H1 (cell line): ENCODE results near the gene SNX24. TPM values are rescaled to one million over a fixed set of nuclear protein-coding genes. Genes with fewer than 3 reads are reported as not detected.

Experiments used
- CTCF ChIA-PET: fragments of 300-600 bp; sonication (Branson Sonifier 250); formaldehyde crosslinking; loops from one replicate; lab custom pipeline; 2021; ENCODE audit not compliant: partially characterized antibody; lab: Charles Lee
- POLR2A ChIA-PET: fragments of 300-600 bp; sonication (Branson Sonifier 250); formaldehyde crosslinking; loops from one replicate; lab custom pipeline; 2021; ENCODE audit warnings: inconsistent platforms; ENCODE audit not compliant: partially characterized antibody; lab: Charles Lee
- DNase-seq, 2 experiments: peaks; one replicate each; pipeline versions ENCODE4 v3.0.0 to v3.0.0-alpha.2; 2010 to 2022; ENCODE audit warnings: low spot score in 2 of 2, low read depth in 1 of 2, mixed read lengths in 1 of 2
- FAIRE-seq: peaks from 2 replicates; lab custom pipeline; 2011; peaks lifted over from hg19 to GRCh38; lab: Jason Lieb, UNC
- H2AFZ ChIP-seq: 2 replicates; pipeline ENCODE4 v1.8.1; 2012; ENCODE audit warnings: low read length, inconsistent platforms
- H2AK5ac ChIP-seq: 2 replicates; pipeline ENCODE4 v1.6.1; 2013; ENCODE audit warnings: low read depth, low read length
- H2BK120ac ChIP-seq: replicated peaks from 2 replicates; pipeline ENCODE3; 2013; ENCODE audit warnings: low read depth, low read length, inconsistent platforms
- H2BK12ac ChIP-seq: 2 replicates; pipeline ENCODE4 v1.6.1; 2013; ENCODE audit warnings: low read depth, low read length
- H2BK15ac ChIP-seq: 2 replicates; pipeline ENCODE4 v1.6.1; 2013; ENCODE audit warnings: low read length
- H2BK20ac ChIP-seq: 2 replicates; pipeline ENCODE4 v1.6.1; 2013; ENCODE audit warnings: low read length
- H2BK5ac ChIP-seq: 2 replicates; pipeline ENCODE4 v1.6.1; 2013; ENCODE audit warnings: low read depth, low read length
- H3K14ac ChIP-seq: 2 replicates; pipeline ENCODE4 v1.6.1; 2013; ENCODE audit warnings: inconsistent platforms; ENCODE audit not compliant: insufficient read length
- H3K18ac ChIP-seq: 2 replicates; pipeline ENCODE4 v1.6.1; 2013; ENCODE audit warnings: low read length; ENCODE audit errors: extremely low read depth
- H3K23ac ChIP-seq: 2 replicates; pipeline ENCODE4 v1.6.1; 2013; ENCODE audit warnings: inconsistent platforms; ENCODE audit not compliant: insufficient read length
- H3K23me2 ChIP-seq: 2 replicates; pipeline ENCODE4 v1.6.1; 2013; ENCODE audit warnings: low read depth, low read length
- H3K27ac ChIP-seq: 2 replicates; pipeline ENCODE4 v1.6.1; 2011; ENCODE audit warnings: low read depth, low read length, inconsistent platforms
- H3K27me3 ChIP-seq, 4 experiments: replicated peaks in 1 of 4; 1 replicate in 1 of 4; 2 replicates in 3 of 4; pipeline versions ENCODE4 v1.6.1 to v1.8.1; 2011 to 2013; ENCODE audit warnings: low read length in 3 of 4, mild to moderate bottlenecking in 3 of 4, inconsistent platforms in 2 of 4, mixed read lengths in 2 of 4, moderate library complexity in 1 of 4; ENCODE audit not compliant: control insufficient read depth in 3 of 4, insufficient read depth in 3 of 4; ENCODE audit errors: extremely low read depth in 1 of 4
- H3K36me3 ChIP-seq, 4 experiments: 2 replicates each; pipeline versions ENCODE4 v1.6.1 to v1.8.1; 2011 to 2013; ENCODE audit warnings: mild to moderate bottlenecking in 4 of 4, low read length in 3 of 4, moderate library complexity in 2 of 4, control low read depth in 1 of 4, inconsistent platforms in 1 of 4; ENCODE audit not compliant: insufficient read depth in 4 of 4, control insufficient read depth in 2 of 4
- H3K4ac ChIP-seq: replicated peaks from 2 replicates; pipeline ENCODE3; 2013; ENCODE audit warnings: low read length, low read depth, mixed read lengths, inconsistent platforms; ENCODE audit not compliant: insufficient read length
- H3K4me1 ChIP-seq, 4 experiments: replicated peaks in 1 of 4; 1 replicate in 1 of 4; 2 replicates in 3 of 4; pipeline versions ENCODE4 v1.6.1 to v1.8.1; 2011 to 2013; ENCODE audit warnings: low read length in 3 of 4, inconsistent platforms in 2 of 4, mixed read lengths in 1 of 4; ENCODE audit not compliant: insufficient read depth in 4 of 4, control insufficient read depth in 3 of 4
- H3K4me2 ChIP-seq, 2 experiments: 2 replicates each; pipeline versions ENCODE4 v1.6.1 to v1.8.1; 2011 to 2013; ENCODE audit warnings: low read depth in 2 of 2, low read length in 2 of 2, control low read depth in 1 of 2, inconsistent platforms in 1 of 2, mild to moderate bottlenecking in 1 of 2; ENCODE audit not compliant: insufficient read depth in 1 of 2
- H3K4me3 ChIP-seq, 4 experiments: fragments of 200-600, 300-600 bp in 1 of 4; sonication (generic), shearing (Covaris generic), sonication (Bioruptor Twin) in 1 of 4; 2 replicates each; pipeline versions ENCODE4 v1.5.1 to v1.8.1; 2011 to 2016; ENCODE audit warnings: low read length in 4 of 4, low read depth in 3 of 4, control low read depth in 2 of 4, inconsistent platforms in 2 of 4, mild to moderate bottlenecking in 2 of 4, mixed read lengths in 1 of 4, moderate library complexity in 1 of 4; ENCODE audit not compliant: insufficient read depth in 2 of 4; ENCODE audit errors: extremely low read depth in 1 of 4
- H3K56ac ChIP-seq: replicated peaks from 2 replicates; pipeline ENCODE3; 2013; ENCODE audit warnings: low read depth, mild to moderate bottlenecking, mixed read lengths, low read length, inconsistent platforms; ENCODE audit not compliant: insufficient read length
- H3K79me1 ChIP-seq: 2 replicates; pipeline ENCODE4 v1.6.1; 2013; ENCODE audit warnings: low read depth, low read length, control low read depth
- H3K79me2 ChIP-seq, 2 experiments: 2 replicates each; pipeline versions ENCODE4 v1.6.1 to v1.8.1; 2012 to 2013; ENCODE audit warnings: low read length in 2 of 2, mild to moderate bottlenecking in 2 of 2, inconsistent platforms in 1 of 2; ENCODE audit not compliant: insufficient read depth in 2 of 2, control insufficient read depth in 1 of 2
- H3K9ac ChIP-seq, 4 experiments: replicated peaks in 1 of 4; 1 replicate in 1 of 4; 2 replicates in 3 of 4; pipeline versions ENCODE4 v1.6.1 to v1.8.1; 2011 to 2013; ENCODE audit warnings: low read depth in 3 of 4, low read length in 3 of 4, control low read depth in 2 of 4, mild to moderate bottlenecking in 2 of 4, moderate library complexity in 2 of 4, inconsistent platforms in 1 of 4; ENCODE audit errors: extremely low read depth in 1 of 4
- H3K9me3 ChIP-seq, 2 experiments: 2 replicates each; pipeline versions ENCODE4 v1.6.1 to v1.8.1; 2012 to 2013; ENCODE audit warnings: mild to moderate bottlenecking in 2 of 2, moderate library complexity in 2 of 2, control low read depth in 1 of 2, inconsistent platforms in 1 of 2, low read depth in 1 of 2, low read length in 1 of 2, mixed read lengths in 1 of 2; ENCODE audit not compliant: insufficient read depth in 2 of 2
- H4K20me1 ChIP-seq, 2 experiments: replicated peaks in 1 of 2; 2 replicates each; pipeline versions ENCODE3 to v1.8.1; 2011 to 2013; ENCODE audit warnings: inconsistent platforms in 2 of 2, low read length in 2 of 2, mild to moderate bottlenecking in 1 of 2; ENCODE audit not compliant: insufficient read depth in 2 of 2, control insufficient read depth in 1 of 2
- H4K5ac ChIP-seq: 2 replicates; pipeline ENCODE4 v1.6.1; 2013; ENCODE audit warnings: low read length, low read depth, mixed read lengths, inconsistent platforms; ENCODE audit not compliant: insufficient read length
- H4K8ac ChIP-seq: 2 replicates; pipeline ENCODE4 v1.8.0; 2013; ENCODE audit warnings: mild to moderate bottlenecking, moderate library complexity, low read length, inconsistent platforms; ENCODE audit not compliant: insufficient read depth; ENCODE audit errors: extremely low read depth
- H4K91ac ChIP-seq: replicated peaks from 2 replicates; pipeline ENCODE3; 2013; ENCODE audit warnings: low read length, mixed read lengths, inconsistent platforms; ENCODE audit not compliant: insufficient read length
- CTBP2 ChIP-seq: IDR thresholded peaks from 2 replicates; pipeline ENCODE4 v1.7.0; 2011; ENCODE audit warnings: borderline replicate concordance, mild to moderate bottlenecking, moderate library complexity, mixed read lengths, low read length; ENCODE audit not compliant: insufficient read depth, insufficient read length
- POLR2A ChIP-seq, 2 experiments: IDR thresholded peaks; 1 replicate in 1 of 2; 2 replicates in 1 of 2; pipeline ENCODE4 v1.6.1; 2011; ENCODE audit warnings: low read depth in 2 of 2, low read length in 2 of 2, mild to moderate bottlenecking in 2 of 2; ENCODE audit errors: control extremely low read depth in 1 of 2
- TAF7 ChIP-seq: optimal IDR thresholded peaks from 2 replicates; pipeline ENCODE3; 2011; ENCODE audit warnings: low read depth, mild to moderate bottlenecking, inconsistent platforms, low read length, moderate library complexity, borderline replicate concordance
- TEAD4 ChIP-seq: IDR thresholded peaks from 2 replicates; pipeline ENCODE4 v1.6.1; 2012; ENCODE audit warnings: low read depth, low read length, inconsistent platforms, mixed read lengths
- WGBS, 2 experiments: shearing (Covaris generic) in 1 of 2; methylation state at CpG; one replicate each; pipeline versions ENCODE4 v1.1.6 to v1.1.7; 2013 to 2015; ENCODE audit warnings: low lambda C conversion rate in 2 of 2, mixed read lengths in 2 of 2, inconsistent platforms in 1 of 2, low coverage in 1 of 2, missing lambda C conversion rate in 1 of 2; ENCODE audit not compliant: insufficient replicate concordance in 2 of 2, insufficient coverage in 1 of 2, insufficient read length in 1 of 2; ENCODE audit errors: extremely low coverage in 1 of 2, missing lambda C conversion rate in 1 of 2; 5-methylcytosine and 5-hydroxymethylcytosine counted together
- polyA plus RNA-seq, 7 experiments: library from polyadenylated mRNA; depleted of rRNA in 3 of 7; stranded (reverse) in 5 of 7; unstranded in 2 of 7; fragments of >200 nt in 5 of 7; fragments of 200-250 nt in 2 of 7; gene quantifications; 1 replicate in 5 of 7; 2 replicates in 1 of 7; 4 replicates in 1 of 7; pipeline versions ENCODE4 v1.2.1 to v1.2.3, GENCODE V29; 2011 to 2013; ENCODE audit warnings: missing spikeins in 2 of 7, mixed read lengths in 2 of 7
- small RNA-seq: library from polyadenylated mRNA; stranded (forward); fragments of <200 nt; extraction: miRNeasy Mini kit (QIAGEN cat#:217004); gene quantifications from one replicate; pipeline ENCODE3, GENCODE V24; 2013; ENCODE audit not compliant: insufficient read depth
- total RNA-seq: library from RNA; stranded (reverse); fragmentation: NEBNext Ultra II Directional; extraction: Animal tissue kit (Norgen Biotek cat#: 25700); gene quantifications from 2 replicates; pipeline ENCODE4 v1.2.1, GENCODE V29; 2021

The SNX24 gene
- total and polyA plus RNA-seq, 2 of the 8 experiments (the other 6 are each of a cell fraction or from before 2014, with no cell fraction given) = 7.3 to 14.3 TPM

GRCh38 chr5:123051206-123051605, 205.8 kb downstream of the SNX24 start:
- Histone ChIP-seq H3K18ac (no peak overlapping the region), H2AFZ (no peak overlapping the region), H3K23ac (no peak overlapping the region), H3K9me3 (no peaks in the 10 kb centered on the region), H3K14ac (no peak overlapping the region), H3K4me3 (no peak overlapping the region), H3K56ac (no peak overlapping the region), H2BK15ac (no peak overlapping the region), H3K4me2 (no peak overlapping the region), H4K5ac (no peak overlapping the region), H4K20me1 (no peaks in the 10 kb centered on the region), H3K36me3 (no peaks in the 10 kb centered on the region), H4K8ac (no peak overlapping the region), H3K23me2 (no peaks in the 10 kb centered on the region), H3K4me1 (no peaks in the 10 kb centered on the region), H4K91ac (no peak overlapping the region), H3K4ac (no peak overlapping the region), H2BK12ac (no peak overlapping the region), H2AK5ac (no peak overlapping the region), H3K27ac (no peak overlapping the region), H2BK5ac (no peak overlapping the region), H2BK120ac (no peak overlapping the region), H3K79me1 (no peaks in the 10 kb centered on the region), H3K9ac (no peak overlapping the region), H2BK20ac (no peak overlapping the region), H3K79me2 (no peaks in the 10 kb centered on the region), H3K27me3 (no peaks in the 10 kb centered on the region)
- no peak for TF ChIP-seq POLR2A (IDR thresholded peaks at IDR 0.05; ENCODE audit: control extremely low read depth in 1 of 2, low read depth in 2 of 2, low read length in 2 of 2)
- TF ChIP-seq TAF7 = no peak
- no peak for TF ChIP-seq CTBP2
- no peak for TF ChIP-seq TEAD4
- FAIRE-seq = no peak
- CTCF ChIA-PET = no interaction called here
- POLR2A ChIA-PET = no interaction called here
- WGBS, 2 experiments = 87% methylated on average over 2 of the region's 2 CpGs; no CpG with 5 or more reads in 1 of the 2 experiments
- no peak for DNase-seq

Small RNAs within 50 kb of the gene (small RNA-seq; reads per million reads assigned to genes)
- not detected for gene RN7SL689P

Other genes starting within 250 kb of the SNX24 start
- 54.4 and 61.2 TPM in 2 replicates for gene SNX2, start 70.5 kb upstream of the SNX24 start, total RNA-seq
- 11.8 and 51.0 TPM in 2 replicates for gene SNX2, start 70.5 kb upstream of the SNX24 start, polyA plus RNA-seq (2011; rRNA removed)
- gene PPIC, start 191.1 kb downstream of the SNX24 start, total RNA-seq = 9.0 and 10.4 TPM in 2 replicates
- gene PPIC, start 191.1 kb downstream of the SNX24 start, polyA plus RNA-seq (2011; rRNA removed) = 7.9 and 8.5 TPM in 2 replicates
- gene PRDM6, start 243.6 kb downstream of the SNX24 start, total RNA-seq = 0.04 and 0.08 TPM in 2 replicates
- 0.08 and 0.17 TPM in 2 replicates for gene PRDM6, start 243.6 kb downstream of the SNX24 start, polyA plus RNA-seq (2011; rRNA removed)